NT2/D1 (cell line): ENCODE data around the gene PDZD4.

Experiments used
- DNase-seq: peaks from one replicate; pipeline ENCODE4 v3.0.0-alpha.2; 2011; ENCODE audit warnings: low read depth, low spot score
- H3K27me3 ChIP-seq: 2 replicates; pipeline ENCODE4 v1.6.0; 2011; ENCODE audit warnings: mild to moderate bottlenecking; ENCODE audit not compliant: insufficient read length, insufficient read depth
- H3K36me3 ChIP-seq: 2 replicates; pipeline ENCODE4 v1.6.1; 2011; ENCODE audit warnings: mild to moderate bottlenecking, low read length, mixed read lengths; ENCODE audit not compliant: insufficient read depth, insufficient read length
- H3K4me1 ChIP-seq: 2 replicates; pipeline ENCODE4 v1.5.1; 2011; ENCODE audit not compliant: insufficient read depth, insufficient read length
- H3K4me3 ChIP-seq: 2 replicates; pipeline ENCODE4 v1.5.1; 2011; ENCODE audit warnings: low read depth; ENCODE audit not compliant: insufficient read length
- H3K9ac ChIP-seq: 2 replicates; pipeline ENCODE4 v1.6.0; 2011; ENCODE audit warnings: low read depth; ENCODE audit not compliant: insufficient read length
- H3K9me3 ChIP-seq: 2 replicates; pipeline ENCODE4 v1.5.1; 2011; ENCODE audit warnings: mild to moderate bottlenecking, low read length; ENCODE audit not compliant: insufficient read depth
- SUZ12 ChIP-seq: IDR thresholded peaks from 2 replicates; pipeline ENCODE4 v1.6.1; 2011; ENCODE audit not compliant: insufficient read length, insufficient read depth; ENCODE audit errors: extremely low read depth
- YY1 ChIP-seq: IDR thresholded peaks from 2 replicates; pipeline ENCODE4 v1.6.1; 2011; ENCODE audit not compliant: insufficient read length, insufficient read depth
- ZNF274 ChIP-seq: IDR thresholded peaks from 2 replicates; pipeline ENCODE4 v1.6.1; 2011; ENCODE audit warnings: mild to moderate bottlenecking, low read depth, low read length

PDZD4 gene

GRCh38 chrX:153866302-153867019 is 36.1 kb upstream of the PDZD4 start:
- DNase-seq = no peak
- Histone ChIP-seq H3K36me3 (peaks cover 69% of the 10 kb centered on the region), H3K4me1 (peaks cover 2% of the 10 kb centered on the region), H3K27me3 (no peaks in the 10 kb centered on the region), H3K9ac (no peak overlapping the region), H3K4me3 (no peak overlapping the region), H3K9me3 (no peaks in the 10 kb centered on the region)
- TF ChIP-seq YY1 = no peak
- no peak for TF ChIP-seq SUZ12
- TF ChIP-seq ZNF274 = no peak

GRCh38 chrX:153865685-153866084 is 35.3 kb upstream of the PDZD4 start:
- H3K9me3 ChIP-seq = no peaks in the 10 kb centered on the region
- peaks cover 66% of the 10 kb centered on the region for H3K36me3 ChIP-seq
- H3K27me3 ChIP-seq = no peaks in the 10 kb centered on the region
- H3K4me1 ChIP-seq = peaks cover 2% of the 10 kb centered on the region
- TF ChIP-seq ZNF274 (no peak), YY1 (no peak), SUZ12 (no peak)
- H3K4me3 ChIP-seq = no peak overlapping the region
- H3K9ac ChIP-seq = no peak overlapping the region
- no peak for DNase-seq

GRCh38 chrX:153865321-153865580 is 34.9 kb upstream of the PDZD4 start:
- H3K27me3 ChIP-seq = no peaks in the 10 kb centered on the region
- no peak for DNase-seq
- TF ChIP-seq ZNF274 (no peak), SUZ12 (no peak), YY1 (no peak)
- H3K9me3 ChIP-seq = no peaks in the 10 kb centered on the region
- peaks cover 2% of the 10 kb centered on the region for H3K4me1 ChIP-seq
- no peak overlapping the region for H3K4me3 ChIP-seq
- H3K9ac ChIP-seq = no peak overlapping the region
- peaks cover 62% of the 10 kb centered on the region for H3K36me3 ChIP-seq

- no peak overlapping the region for H3K9ac ChIP-seq
- H3K27me3 ChIP-seq = no peaks in the 10 kb centered on the region
- H3K4me3 ChIP-seq = no peak overlapping the region
- H3K4me1 ChIP-seq = peaks cover 2% of the 10 kb centered on the region
- DNase-seq = no peak
- TF ChIP-seq SUZ12 = no peak
- TF ChIP-seq ZNF274 = no peak
- no peak for TF ChIP-seq YY1
- H3K36me3 ChIP-seq = peaks cover 57% of the 10 kb centered on the region
- no peaks in the 10 kb centered on the region for H3K9me3 ChIP-seq
Measured at GRCh38 chrX:153864561-153865320, 34.4 kb upstream of the PDZD4 start.

GRCh38 chrX:153864101-153864500 is 33.8 kb upstream of the PDZD4 start:
- Histone ChIP-seq H3K9me3 (no peaks in the 10 kb centered on the region), H3K27me3 (no peaks in the 10 kb centered on the region), H3K9ac (no peak overlapping the region), H3K4me3 (no peak overlapping the region), H3K4me1 (peaks cover 2% of the 10 kb centered on the region), H3K36me3 (peaks cover 51% of the 10 kb centered on the region)
- TF ChIP-seq YY1 = no peak
- TF ChIP-seq SUZ12 = no peak
- TF ChIP-seq ZNF274 = no peak
- DNase-seq = no peak

GRCh38 chrX:153863251-153863991 is 33.1 kb upstream of the PDZD4 start:
- H3K27me3 ChIP-seq = no peaks in the 10 kb centered on the region
- DNase-seq = no peak
- no peak overlapping the region for H3K9ac ChIP-seq
- TF ChIP-seq YY1 = no peak
- TF ChIP-seq ZNF274 = no peak
- TF ChIP-seq SUZ12 = no peak
- no peak overlapping the region for H3K4me3 ChIP-seq
- peaks cover 45% of the 10 kb centered on the region for H3K36me3 ChIP-seq
- peaks cover 2% of the 10 kb centered on the region for H3K4me1 ChIP-seq
- no peaks in the 10 kb centered on the region for H3K9me3 ChIP-seq

- H3K36me3 ChIP-seq = peaks cover 38% of the 10 kb centered on the region
- no peak for TF ChIP-seq YY1
- no peak for TF ChIP-seq SUZ12
- TF ChIP-seq ZNF274 = no peak
- no peaks in the 10 kb centered on the region for H3K9me3 ChIP-seq
- DNase-seq = no peak
- H3K27me3 ChIP-seq = no peaks in the 10 kb centered on the region
- no peak overlapping the region for H3K9ac ChIP-seq
- peaks cover 2% of the 10 kb centered on the region for H3K4me1 ChIP-seq
- H3K4me3 ChIP-seq = no peak overlapping the region
Measured at GRCh38 chrX:153862369-153863250, 32.3 kb upstream of the PDZD4 start.
